Stimulated activated CD4-positive, alpha-beta T cell treated with anti-CD3 and anti-CD28 coated beads, Interleukin-1b, Interleukin-23, amount 100 ng/mL, for 24 hours (primary cell): Measurements from ENCODE around the gene FER1L5.

Source experiments
- DNase-seq, 4 experiments: peaks; one replicate each; pipeline ENCODE4 v3.0.0-alpha.2; 2020; ENCODE audit warnings: low read depth in 4 of 4, low spot score in 1 of 4

Gene FER1L5

DNA sequence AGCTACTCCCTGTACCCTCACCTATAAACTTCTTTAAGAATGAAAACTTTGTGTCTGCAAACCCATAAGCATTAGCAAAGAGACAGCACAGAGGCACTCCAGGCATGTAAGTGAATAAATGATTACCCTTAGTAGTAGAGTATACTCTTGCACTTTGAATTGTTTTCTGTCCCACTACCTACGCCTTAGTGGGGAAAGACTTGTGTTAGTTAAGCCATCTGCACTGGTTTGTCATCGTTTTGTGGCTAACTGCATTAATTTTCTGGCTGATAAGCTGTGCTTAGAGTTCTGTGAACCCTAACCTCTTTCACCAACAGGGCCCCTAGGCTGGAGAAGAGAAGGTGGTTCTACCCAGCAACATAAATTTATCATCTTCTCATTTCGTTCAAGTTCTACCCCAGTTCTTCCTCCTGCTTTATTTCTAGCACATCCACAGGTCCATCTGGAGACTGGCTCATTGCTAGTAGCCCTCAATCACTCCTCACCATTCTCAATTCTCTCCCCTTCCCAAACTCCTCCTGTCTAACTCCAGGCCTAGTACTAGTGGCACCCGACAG is 96.6 kb downstream of the FER1L5 start:
- no peak for DNase-seq

DNA sequence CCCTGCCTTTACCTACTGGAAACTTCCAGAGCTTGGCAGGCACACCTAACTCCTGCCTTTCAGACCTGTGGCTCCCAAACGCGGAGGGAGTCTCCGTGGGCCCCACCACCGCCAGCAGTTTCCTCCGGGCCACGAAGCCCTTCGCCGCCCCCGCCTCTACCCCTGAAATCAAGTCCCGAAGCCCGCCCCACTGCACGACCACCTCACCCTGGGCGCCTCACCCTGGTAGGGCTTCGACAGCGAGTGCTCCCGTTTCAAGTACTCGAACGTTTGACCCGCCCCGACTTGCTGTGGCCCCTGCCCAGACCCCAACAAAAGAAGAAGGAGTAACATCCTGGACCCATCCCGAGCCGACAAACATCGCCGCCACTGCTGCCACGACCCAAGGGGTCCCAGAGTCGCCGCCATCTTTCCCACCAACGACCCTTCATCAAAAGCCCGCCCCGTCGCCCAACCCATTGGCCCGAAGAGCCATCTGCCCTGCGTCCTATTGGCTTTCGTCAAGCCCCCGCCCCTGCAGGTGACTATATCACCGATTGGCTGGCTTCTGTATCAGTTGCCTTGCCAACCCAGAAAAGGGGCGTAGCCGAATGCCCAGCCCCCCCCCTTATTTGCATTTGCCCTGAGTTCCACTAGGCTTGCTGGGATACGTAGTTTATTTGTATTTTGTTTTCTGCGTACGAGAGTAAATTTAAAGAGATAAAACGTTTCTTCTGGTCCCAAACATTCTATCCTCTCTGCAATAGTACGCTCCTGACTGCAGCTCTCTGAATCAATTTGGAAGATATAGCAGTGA is 97.3 kb downstream of the FER1L5 start, which contains the start of gene LMAN2L:
Gene LMAN2L (minus strand): TSS at position 432 of the 796 bp plus-strand sequence. CDS start 24 bp downstream, at position 408.
- DNase-seq: peak; percentile 82 to 98 (median 90)

DNA sequence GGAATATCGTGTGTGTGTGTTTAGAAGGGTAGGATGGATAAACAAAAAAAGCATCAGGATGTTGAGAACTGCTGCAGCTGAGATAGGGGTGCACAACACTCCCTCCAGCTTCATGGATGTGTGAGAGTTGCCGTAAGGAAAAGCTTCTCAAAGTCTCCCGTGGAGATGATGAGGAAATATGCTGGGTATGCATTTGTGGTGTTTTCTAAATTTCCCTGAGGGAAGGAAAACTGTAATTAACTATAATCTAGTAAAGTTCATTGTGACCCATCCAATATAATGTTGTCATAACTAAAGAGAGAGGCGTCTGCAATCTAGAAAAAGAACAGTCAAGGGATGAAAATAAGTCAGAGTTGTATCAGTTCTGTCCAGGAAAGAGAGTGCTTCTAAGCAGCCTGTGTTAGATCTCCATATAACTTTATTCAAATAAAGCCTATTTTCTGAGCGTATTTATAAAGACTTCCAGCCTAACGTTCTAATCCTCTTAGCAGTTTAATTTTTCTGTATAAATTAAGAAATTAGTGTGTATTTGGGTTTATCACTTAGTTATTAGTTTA is 104.6 kb downstream of the FER1L5 start:
- DNase-seq: no peak

DNA sequence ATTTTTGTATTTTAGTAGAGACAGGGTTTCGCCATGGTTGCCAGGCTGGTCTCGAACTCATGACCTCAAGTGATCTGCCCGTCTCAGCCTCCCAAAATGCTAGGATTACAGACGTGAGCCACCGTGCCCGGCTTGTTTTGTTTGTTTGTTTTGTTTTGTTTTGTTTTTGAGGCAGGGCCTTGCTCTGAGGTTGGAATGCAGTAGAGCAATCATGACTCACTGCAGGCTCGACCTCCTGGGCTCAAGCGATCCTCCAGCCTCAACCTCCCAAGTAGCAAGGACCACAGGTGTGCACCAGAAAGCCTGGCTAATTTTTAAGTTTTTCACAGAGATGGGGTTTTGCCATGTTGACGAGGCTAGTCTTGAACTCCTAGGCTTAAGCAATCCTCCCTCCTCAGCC is 109.2 kb downstream of the FER1L5 start:
- no peak for DNase-seq

DNA sequence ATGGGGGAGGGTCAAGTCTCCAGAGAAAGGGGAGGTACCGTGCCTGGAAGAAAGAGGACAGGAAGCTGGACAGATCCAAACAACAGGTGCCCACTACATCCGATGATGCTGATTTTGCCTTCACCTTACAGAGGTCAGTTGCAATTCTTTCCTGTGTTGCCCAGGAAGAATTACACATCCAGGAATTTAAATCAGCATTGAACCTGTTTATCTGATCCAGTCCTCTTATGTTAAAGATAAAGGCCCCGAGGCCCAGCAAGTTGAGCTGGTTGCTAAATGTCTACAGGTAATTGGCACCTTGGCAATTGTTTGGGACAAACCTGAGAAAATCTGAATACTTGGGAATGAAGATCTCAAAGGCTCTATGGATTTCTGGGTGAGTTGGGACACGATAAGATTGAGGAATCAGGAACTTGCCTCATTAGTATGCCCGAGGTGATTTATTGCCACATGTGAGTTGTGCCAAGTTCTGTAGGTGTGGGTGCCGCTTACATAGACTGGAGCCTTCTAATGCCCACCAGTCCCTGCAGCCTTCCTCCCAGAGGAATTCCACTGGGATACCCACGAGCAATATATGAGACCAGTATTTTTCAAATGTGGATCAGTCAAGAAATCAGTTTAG is 111.2 kb downstream of the FER1L5 start:
- no peak for DNase-seq

DNA sequence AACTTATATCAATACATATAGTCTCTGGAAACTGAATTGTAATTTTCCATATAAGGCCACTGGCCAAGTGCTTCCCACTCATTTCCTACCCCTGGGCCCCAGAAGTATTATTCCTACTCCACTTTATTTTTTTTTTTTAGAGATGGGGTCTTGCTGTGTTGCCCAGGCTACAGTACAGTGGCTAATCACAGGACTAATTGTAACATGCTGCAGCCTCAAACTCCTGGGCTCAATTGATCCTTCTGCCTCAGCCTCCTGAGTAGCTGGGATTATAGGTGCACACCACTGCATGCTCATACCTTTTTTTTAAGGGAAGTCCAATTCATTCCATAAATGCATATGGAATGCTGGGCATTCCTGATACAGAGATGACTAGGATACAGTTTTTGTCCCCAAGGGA is 111.8 kb downstream of the FER1L5 start:
- DNase-seq: no peak
